Measurements from ENCODE around the gene LILRA5.
"Not testable (repeated sequence)": the region's sequence is repeated elsewhere in the genome, so short reads cannot be mapped to it uniquely, and the experiment has no call there.

Gene LILRA5

GRCh38 chr19:54335164-54335563, 22.2 kb upstream of the LILRA5 start:
- 70 to 77% methylated on average over 4 to 5 of the region's 5 CpGs for WGBS, 2 experiments
- H3K27me3 ChIP-seq (ENCODE audit: control insufficient read depth, insufficient read depth, low read length, poor library complexity, severe bottlenecking) = no peaks in the 10 kb centered on the region
- H3K4me3 ChIP-seq (ENCODE audit: insufficient read depth, low read depth, low read length) = no peak overlapping the region

GRCh38 chr19:54333586-54334298, 20.8 kb upstream of the LILRA5 start:
- Histone ChIP-seq H3K36me3 (ENCODE audit: control insufficient read depth, insufficient read depth, low read length) (no peaks in the 10 kb centered on the region), H3K27ac (ENCODE audit: insufficient read depth, low read depth, low read length, poor library complexity, severe bottlenecking) (no peak overlapping the region), H3K4me1 (ENCODE audit: control insufficient read depth, insufficient read depth, low read length) (no peaks in the 10 kb centered on the region), H3K27me3 (ENCODE audit: control insufficient read depth, insufficient read depth, low read length, poor library complexity, severe bottlenecking) (no peaks in the 10 kb centered on the region), H3K9me3 (ENCODE audit: control insufficient read depth, low read length) (no peaks in the 10 kb centered on the region), H3K4me3 (ENCODE audit: insufficient read depth, low read depth, low read length) (no peak overlapping the region)
- WGBS, 2 experiments = 92% methylated on average over 3 of the region's 3 CpGs

More at GRCh38 chr19:54335164-54335563, 22.2 kb upstream of the LILRA5 start:
- no peaks in the 10 kb centered on the region for H3K9me3 ChIP-seq (ENCODE audit: control insufficient read depth, low read length)
- no peaks in the 10 kb centered on the region for H3K4me1 ChIP-seq (ENCODE audit: control insufficient read depth, insufficient read depth, low read length)
- no peak overlapping the region for H3K27ac ChIP-seq (ENCODE audit: insufficient read depth, low read depth, low read length, poor library complexity, severe bottlenecking)
- no peaks in the 10 kb centered on the region for H3K36me3 ChIP-seq (ENCODE audit: control insufficient read depth, insufficient read depth, low read length)

- Histone ChIP-seq H3K4me3 (ENCODE audit: insufficient read depth, low read depth, low read length) (no peak overlapping the region), H3K36me3 (ENCODE audit: control insufficient read depth, insufficient read depth, low read length) (no peaks in the 10 kb centered on the region), H3K27me3 (ENCODE audit: control insufficient read depth, insufficient read depth, low read length, poor library complexity, severe bottlenecking) (no peaks in the 10 kb centered on the region), H3K9me3 (ENCODE audit: control insufficient read depth, low read length) (no peaks in the 10 kb centered on the region), H3K4me1 (ENCODE audit: control insufficient read depth, insufficient read depth, low read length) (no peaks in the 10 kb centered on the region), H3K27ac (ENCODE audit: insufficient read depth, low read depth, low read length, poor library complexity, severe bottlenecking) (no peak overlapping the region)
- 80 to 91% methylated on average over 7 of the region's 7 CpGs for WGBS, 2 experiments
Observed at GRCh38 chr19:54332149-54332548, 19.2 kb upstream of the LILRA5 start.

GRCh38 chr19:54331626-54332025, 18.7 kb upstream of the LILRA5 start:
- H3K27ac ChIP-seq (ENCODE audit: insufficient read depth, low read depth, low read length, poor library complexity, severe bottlenecking) = no peak overlapping the region
- no peak overlapping the region for H3K4me3 ChIP-seq (ENCODE audit: insufficient read depth, low read depth, low read length)
- H3K36me3 ChIP-seq (ENCODE audit: control insufficient read depth, insufficient read depth, low read length) = no peaks in the 10 kb centered on the region
- WGBS, 2 experiments = 89 to 92% methylated on average over 7 of the region's 7 CpGs
- no peaks in the 10 kb centered on the region for H3K27me3 ChIP-seq (ENCODE audit: control insufficient read depth, insufficient read depth, low read length, poor library complexity, severe bottlenecking)
- no peaks in the 10 kb centered on the region for H3K9me3 ChIP-seq (ENCODE audit: control insufficient read depth, low read length)
- no peaks in the 10 kb centered on the region for H3K4me1 ChIP-seq (ENCODE audit: control insufficient read depth, insufficient read depth, low read length)

GRCh38 chr19:54329476-54330165, 16.7 kb upstream of the LILRA5 start:
- WGBS, 2 experiments = 89% methylated on average over 14 of the region's 14 CpGs
- H3K4me3 ChIP-seq (ENCODE audit: insufficient read depth, low read depth, low read length) = no peak overlapping the region
- H3K4me1 ChIP-seq (ENCODE audit: control insufficient read depth, insufficient read depth, low read length) = no peaks in the 10 kb centered on the region
- H3K27me3 ChIP-seq (ENCODE audit: control insufficient read depth, insufficient read depth, low read length, poor library complexity, severe bottlenecking) = no peaks in the 10 kb centered on the region
- no peaks in the 10 kb centered on the region for H3K9me3 ChIP-seq (ENCODE audit: control insufficient read depth, low read length)
- H3K36me3 ChIP-seq (ENCODE audit: control insufficient read depth, insufficient read depth, low read length) = no peaks in the 10 kb centered on the region
- no peak overlapping the region for H3K27ac ChIP-seq (ENCODE audit: insufficient read depth, low read depth, low read length, poor library complexity, severe bottlenecking)

- H3K9me3 ChIP-seq (ENCODE audit: control insufficient read depth, low read length); H3K36me3 ChIP-seq (ENCODE audit: control insufficient read depth, insufficient read depth, low read length); H3K4me3 ChIP-seq (ENCODE audit: insufficient read depth, low read depth, low read length); H3K27me3 ChIP-seq (ENCODE audit: control insufficient read depth, insufficient read depth, low read length, poor library complexity, severe bottlenecking); H3K4me1 ChIP-seq (ENCODE audit: control insufficient read depth, insufficient read depth, low read length); H3K27ac ChIP-seq (ENCODE audit: insufficient read depth, low read depth, low read length, poor library complexity, severe bottlenecking): not testable (repeated sequence)
- WGBS, 2 experiments = 84 to 87% methylated on average over 5 of the region's 5 CpGs
Observed at GRCh38 chr19:54328781-54329180, 15.8 kb upstream of the LILRA5 start.

GRCh38 chr19:54325631-54326030, 12.7 kb upstream of the LILRA5 start:
- no peaks in the 10 kb centered on the region for H3K36me3 ChIP-seq (ENCODE audit: control insufficient read depth, insufficient read depth, low read length)
- H3K4me1 ChIP-seq (ENCODE audit: control insufficient read depth, insufficient read depth, low read length) = no peaks in the 10 kb centered on the region
- 82 to 84% methylated on average over 5 of the region's 5 CpGs for WGBS, 2 experiments
- H3K27ac ChIP-seq (ENCODE audit: insufficient read depth, low read depth, low read length, poor library complexity, severe bottlenecking) = no peak overlapping the region
- no peaks in the 10 kb centered on the region for H3K27me3 ChIP-seq (ENCODE audit: control insufficient read depth, insufficient read depth, low read length, poor library complexity, severe bottlenecking)
- H3K4me3 ChIP-seq (ENCODE audit: insufficient read depth, low read depth, low read length) = no peak overlapping the region
- peaks cover 2% of the 10 kb centered on the region for H3K9me3 ChIP-seq (ENCODE audit: control insufficient read depth, low read length)

- 16 to 21% methylated on average over 4 of the region's 4 CpGs for WGBS, 2 experiments
- Histone ChIP-seq H3K4me3 (ENCODE audit: insufficient read depth, low read depth, low read length) (no peak overlapping the region), H3K9me3 (ENCODE audit: control insufficient read depth, low read length) (peaks cover 2% of the 10 kb centered on the region), H3K4me1 (ENCODE audit: control insufficient read depth, insufficient read depth, low read length) (no peaks in the 10 kb centered on the region), H3K36me3 (ENCODE audit: control insufficient read depth, insufficient read depth, low read length) (no peaks in the 10 kb centered on the region), H3K27me3 (ENCODE audit: control insufficient read depth, insufficient read depth, low read length, poor library complexity, severe bottlenecking) (no peaks in the 10 kb centered on the region), H3K27ac (ENCODE audit: insufficient read depth, low read depth, low read length, poor library complexity, severe bottlenecking) (no peak overlapping the region)
Observed at GRCh38 chr19:54325194-54325621, 12.2 kb upstream of the LILRA5 start.

GRCh38 chr19:54324071-54324470, 11.1 kb upstream of the LILRA5 start:
- no peak overlapping the region for H3K4me3 ChIP-seq (ENCODE audit: insufficient read depth, low read depth, low read length)
- H3K27me3 ChIP-seq (ENCODE audit: control insufficient read depth, insufficient read depth, low read length, poor library complexity, severe bottlenecking) = no peaks in the 10 kb centered on the region
- H3K27ac ChIP-seq (ENCODE audit: insufficient read depth, low read depth, low read length, poor library complexity, severe bottlenecking) = no peak overlapping the region
- H3K36me3 ChIP-seq (ENCODE audit: control insufficient read depth, insufficient read depth, low read length) = no peaks in the 10 kb centered on the region
- H3K9me3 ChIP-seq (ENCODE audit: control insufficient read depth, low read length) = peaks cover 2% of the 10 kb centered on the region
- WGBS, 2 experiments = 4 to 7% methylated on average over 2 of the region's 3 CpGs
- H3K4me1 ChIP-seq (ENCODE audit: control insufficient read depth, insufficient read depth, low read length) = no peaks in the 10 kb centered on the region

GRCh38 chr19:54322934-54323333, 10.0 kb upstream of the LILRA5 start:
- not testable (repeated sequence) for H3K27me3 ChIP-seq (ENCODE audit: control insufficient read depth, insufficient read depth, low read length, poor library complexity, severe bottlenecking); H3K9me3 ChIP-seq (ENCODE audit: control insufficient read depth, low read length); H3K4me1 ChIP-seq (ENCODE audit: control insufficient read depth, insufficient read depth, low read length); H3K36me3 ChIP-seq (ENCODE audit: control insufficient read depth, insufficient read depth, low read length); H3K4me3 ChIP-seq (ENCODE audit: insufficient read depth, low read depth, low read length); H3K27ac ChIP-seq (ENCODE audit: insufficient read depth, low read depth, low read length, poor library complexity, severe bottlenecking)
- no CpG with 5 or more reads among the region's 13 CpGs for WGBS, 2 experiments
